ENCODE data around the gene VGLL3.
"Not testable (repeated sequence)": the region's sequence is repeated elsewhere in the genome, so short reads cannot be mapped to it uniquely, and the experiment has no call there.

VGLL3 gene

GRCh38 chr3:86989006-86989405 lies 1.9 kb downstream of the VGLL3 start:
- no peak for DNase-seq (ENCODE audit: low spot score)

- DNase-seq (ENCODE audit: low spot score): no peak
These were observed 2.7 kb downstream of the VGLL3 start for GRCh38 chr3:86988235-86988634.

GRCh38 chr3:86987421-86987715 lies 3.6 kb downstream of the VGLL3 start:
- no peak for DNase-seq (ENCODE audit: low spot score)

GRCh38 chr3:86986671-86987420 lies 4.1 kb downstream of the VGLL3 start:
- DNase-seq (ENCODE audit: low spot score): no peak

DNA sequence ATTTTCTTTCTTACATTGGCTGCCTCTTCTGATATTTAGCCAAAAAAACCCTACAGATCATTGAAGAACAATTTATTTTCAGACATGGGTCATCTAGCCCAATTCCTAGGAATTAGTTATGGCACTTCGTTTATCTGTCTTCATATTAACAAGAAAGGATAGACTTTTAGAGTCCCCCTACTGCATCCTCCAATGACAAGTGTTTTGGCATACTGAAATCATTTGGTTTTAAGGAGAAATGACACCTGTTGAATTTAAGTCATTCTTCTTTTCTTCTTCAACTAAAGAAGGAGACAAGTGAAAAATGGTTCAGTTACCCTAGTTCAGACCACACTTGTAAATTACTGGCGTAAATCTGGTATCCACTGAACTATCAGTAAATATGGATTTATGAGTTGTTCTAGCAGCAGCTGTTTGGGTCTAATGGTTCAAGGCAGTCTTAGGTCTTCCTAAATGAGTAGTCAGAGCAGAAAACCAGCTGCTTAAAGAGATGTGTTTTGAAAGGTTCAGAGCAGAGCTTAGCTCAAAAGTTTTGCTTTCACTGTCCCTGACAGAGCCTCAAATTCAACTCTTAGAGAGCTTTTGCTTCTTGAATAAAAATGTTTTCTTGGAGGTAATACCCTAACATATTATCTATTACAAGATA lies 5.6 kb downstream of the VGLL3 start:
- DNase-seq (ENCODE audit: low spot score): no peak

DNA sequence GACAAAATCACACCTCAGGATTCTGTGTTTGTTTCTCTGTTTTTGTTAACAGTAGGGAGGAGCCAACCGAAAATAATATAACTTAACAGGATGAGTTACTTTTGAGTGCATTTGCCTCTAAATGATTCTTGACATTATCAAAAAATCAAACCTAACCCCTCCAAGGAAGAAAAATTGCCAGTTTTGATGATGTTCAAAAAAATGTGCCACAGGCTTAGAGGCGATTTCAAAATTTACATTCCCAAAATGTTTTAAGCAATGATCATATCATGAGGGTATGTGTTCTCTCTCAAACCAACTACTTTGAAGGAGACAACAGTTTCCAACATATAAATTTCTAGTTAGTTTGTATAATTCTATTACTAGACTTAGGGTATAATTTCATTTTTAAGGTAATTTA lies 6.7 kb downstream of the VGLL3 start:
- no peak for DNase-seq (ENCODE audit: low spot score)

GRCh38 chr3:86982883-86983282 lies 8.1 kb downstream of the VGLL3 start:
- no peak for DNase-seq (ENCODE audit: low spot score)

DNA sequence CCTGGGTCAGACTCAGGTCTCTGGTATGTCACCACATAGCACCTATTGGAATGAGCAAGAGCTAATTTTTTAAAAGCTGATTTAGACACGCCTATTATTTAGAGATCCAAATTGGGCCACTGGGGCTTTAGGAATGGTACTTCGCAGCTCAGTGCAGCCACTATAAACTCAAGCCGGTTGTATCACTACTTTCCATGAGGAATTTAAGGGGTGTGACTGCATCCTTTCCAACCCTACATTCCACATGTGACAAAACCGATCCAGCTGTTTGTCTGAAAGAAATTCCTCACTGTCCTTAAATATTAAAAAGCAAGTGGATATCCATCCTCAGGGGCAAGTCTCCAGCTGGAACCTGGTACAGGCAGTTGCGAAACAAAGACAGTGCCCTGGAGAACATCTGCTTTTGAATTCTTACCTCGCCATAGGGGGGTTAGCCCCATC lies 12.8 kb downstream of the VGLL3 start:
- no peak for DNase-seq (ENCODE audit: low spot score)

DNA sequence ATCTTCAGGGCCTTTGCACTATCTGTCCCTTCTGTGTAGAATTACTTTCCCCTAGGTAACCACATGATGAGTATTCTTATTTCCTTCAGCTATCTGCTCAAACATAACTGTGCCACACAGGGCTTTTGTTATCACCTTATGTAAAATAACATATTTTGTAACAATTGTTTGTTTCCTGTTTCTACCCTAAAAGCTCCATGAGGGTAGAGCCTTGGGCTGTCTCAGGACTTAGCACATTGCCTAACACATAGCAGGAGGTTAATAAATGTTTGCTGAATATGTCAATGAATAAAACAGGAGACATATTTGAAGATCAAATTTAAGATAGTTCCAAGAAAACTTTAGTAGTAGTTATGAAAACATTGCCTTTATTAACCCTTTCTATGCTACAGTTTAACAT lies 14.7 kb downstream of the VGLL3 start:
- no peak for DNase-seq (ENCODE audit: low spot score)

- not testable (repeated sequence) for DNase-seq (ENCODE audit: low spot score)
These were observed 16.8 kb downstream of the VGLL3 start for GRCh38 chr3:86974177-86974576.

- DNase-seq (ENCODE audit: low spot score): no peak
These were observed 17.5 kb downstream of the VGLL3 start for GRCh38 chr3:86973440-86973839.

GRCh38 chr3:86969500-86970189 lies 21.3 kb downstream of the VGLL3 start:
- peak; percentile 51 for DNase-seq (ENCODE audit: low spot score)

DNA sequence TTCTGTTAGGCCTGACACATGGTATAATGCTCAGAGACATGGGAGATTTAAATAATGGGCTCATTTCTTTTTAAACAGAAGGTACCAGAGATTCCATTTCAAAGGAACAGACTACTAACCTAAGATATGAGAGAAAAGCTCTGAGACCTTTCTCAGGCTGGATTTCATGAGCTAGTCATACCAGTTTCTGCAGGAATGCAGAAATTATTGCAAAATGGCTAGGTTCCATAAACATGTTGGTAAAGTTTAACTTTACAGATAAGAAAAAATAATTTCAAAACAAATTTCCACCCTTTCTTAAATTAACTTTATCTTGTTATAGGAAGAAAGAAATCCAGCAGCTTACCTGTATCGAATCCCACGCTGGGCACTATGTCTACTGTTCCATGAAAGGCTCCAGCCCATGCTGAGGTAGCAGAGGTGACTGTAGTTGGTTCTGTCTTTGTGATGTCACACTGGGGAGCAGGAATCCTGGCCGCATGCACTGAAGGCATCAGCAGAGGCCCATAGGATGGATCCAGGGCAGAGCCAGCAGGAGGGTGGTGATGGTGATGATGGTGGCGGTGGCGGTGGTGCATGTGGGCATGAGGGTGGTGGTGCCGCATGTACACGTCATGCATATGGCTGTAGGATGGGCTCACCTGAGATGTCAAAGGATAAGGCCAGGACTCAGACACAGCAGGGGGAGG lies 22.6 kb downstream of the VGLL3 start:
- no peak for DNase-seq (ENCODE audit: low spot score)

- no peak for DNase-seq (ENCODE audit: low spot score)
These were observed 23.9 kb downstream of the VGLL3 start for GRCh38 chr3:86967062-86967461.

DNA sequence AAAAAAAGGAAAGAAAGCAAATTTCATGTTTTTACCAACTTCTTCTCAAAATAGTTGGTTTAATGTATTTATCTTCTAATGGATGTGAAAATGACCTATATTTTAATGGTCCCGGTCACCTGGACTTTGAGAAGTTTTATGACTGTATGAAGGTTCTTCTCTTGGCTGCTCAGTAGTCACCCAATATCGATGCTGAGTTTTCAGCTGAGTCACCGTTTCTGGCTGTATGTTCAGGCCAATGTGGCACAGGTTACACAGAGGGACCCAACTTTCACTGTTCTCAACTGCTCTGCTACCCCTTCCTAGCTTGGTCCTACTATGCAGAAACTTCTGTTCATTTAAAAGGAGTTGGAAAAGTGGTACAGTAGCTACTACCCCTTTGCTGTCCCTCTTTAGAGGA lies 25.8 kb downstream of the VGLL3 start:
- no peak for DNase-seq (ENCODE audit: low spot score)

- no peak for DNase-seq (ENCODE audit: low spot score)
These were observed 27.3 kb downstream of the VGLL3 start for GRCh38 chr3:86963611-86964010.

- DNase-seq (ENCODE audit: low spot score): no peak
These were observed 29.7 kb downstream of the VGLL3 start for GRCh38 chr3:86961297-86961696.

DNA sequence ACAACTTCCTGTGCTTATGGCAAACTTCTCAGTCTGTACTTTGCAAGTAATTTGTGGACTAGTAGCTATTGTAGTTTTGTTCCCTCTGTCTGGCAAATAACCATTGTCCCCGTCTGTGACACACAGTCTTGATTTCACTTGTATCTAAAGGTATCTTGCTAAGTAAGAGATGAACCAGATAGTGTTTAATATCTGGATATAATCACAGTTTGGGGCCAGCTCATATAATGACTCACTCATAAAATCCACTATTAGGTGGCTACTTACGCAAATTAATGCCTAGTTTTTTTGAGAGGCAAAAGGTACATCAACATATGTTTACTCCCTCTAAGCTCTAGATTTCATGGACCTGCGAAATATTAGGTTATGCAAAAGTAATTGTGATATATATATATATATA lies 30.4 kb downstream of the VGLL3 start:
- DNase-seq (ENCODE audit: low spot score): no peak

DNA sequence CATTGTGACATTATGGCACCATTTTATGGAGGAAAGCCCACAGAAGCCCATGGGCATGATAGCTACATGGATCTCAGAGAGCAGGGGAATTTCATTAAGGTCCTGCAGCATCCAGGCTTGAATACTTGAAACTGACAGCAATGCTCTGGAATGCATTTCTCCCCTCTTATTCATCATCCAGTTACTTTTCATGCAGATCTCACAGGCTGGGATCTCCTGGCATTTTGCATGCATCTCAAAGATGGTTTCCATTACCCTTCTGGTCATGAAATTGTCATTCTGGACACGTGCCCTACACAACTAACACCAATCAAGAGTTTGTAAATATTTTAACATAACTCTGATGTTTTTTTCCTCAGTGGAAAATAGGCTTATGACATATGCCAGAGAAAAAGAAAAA lies 32.4 kb downstream of the VGLL3 start:
- DNase-seq (ENCODE audit: low spot score): no peak

- no peak for DNase-seq (ENCODE audit: low spot score)
These were observed 36.2 kb downstream of the VGLL3 start for GRCh38 chr3:86954747-86955146.

DNA sequence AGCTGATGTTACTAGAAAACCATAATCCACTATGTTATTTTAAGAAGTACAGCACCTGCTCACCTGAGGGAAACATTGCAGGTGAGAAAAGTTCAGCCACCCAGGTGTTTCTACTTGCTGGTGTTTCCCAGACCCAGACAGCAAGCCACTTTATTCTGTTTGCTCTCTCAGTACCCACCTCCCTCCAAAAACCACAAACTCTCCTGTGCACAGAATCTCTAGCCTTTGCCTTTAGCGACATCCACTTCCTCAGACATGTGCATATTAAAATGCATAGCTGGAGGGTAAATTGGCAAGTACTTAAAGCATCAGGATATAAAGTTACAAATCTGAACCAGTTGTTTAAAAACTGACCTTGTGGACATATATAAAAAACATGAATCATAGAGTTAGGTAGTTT lies 36.7 kb downstream of the VGLL3 start:
- no peak for DNase-seq (ENCODE audit: low spot score)

DNA sequence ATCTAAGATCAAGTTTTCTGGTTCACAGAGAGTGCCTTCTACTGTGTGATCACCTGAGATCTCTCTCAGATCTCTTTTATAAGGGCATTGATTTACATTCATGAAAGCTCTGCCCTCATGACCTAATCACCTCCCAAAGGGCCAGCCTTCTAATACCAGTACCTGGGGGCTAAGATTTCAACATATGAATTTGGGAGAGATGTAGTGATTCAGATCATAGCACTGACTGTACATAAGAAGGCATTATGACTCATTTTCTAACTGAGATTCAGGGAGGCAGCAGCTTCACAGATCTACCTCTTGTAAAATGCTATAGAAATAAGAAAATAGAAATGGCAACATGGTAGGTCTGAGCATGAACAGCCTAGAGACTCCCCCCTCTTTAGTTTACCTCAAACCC lies 39.6 kb downstream of the VGLL3 start:
- DNase-seq (ENCODE audit: low spot score): no peak

- no peak for DNase-seq (ENCODE audit: low spot score)
These were observed 40.2 kb downstream of the VGLL3 start for GRCh38 chr3:86950717-86951116.

All from D341Med (cell line).